NB4 (cell line): ENCODE data around the gene FAM168B.

ENCODE experiments used
- CTCF ChIP-seq: IDR thresholded peaks from one replicate; pipeline ENCODE4 v1.5.1; 2012; ENCODE audit warnings: low read depth, low read length
- MYC ChIP-seq: IDR thresholded peaks from 2 replicates; pipeline ENCODE4 v1.6.1; 2011; ENCODE audit warnings: low read depth, low read length
- POLR2A ChIP-seq: IDR thresholded peaks from 2 replicates; pipeline ENCODE4 v1.6.1; 2011; ENCODE audit warnings: mild to moderate bottlenecking; ENCODE audit not compliant: insufficient read length; ENCODE audit errors: extremely low read depth
- TF ChIP-seq, protein P1 (sequence below): IDR thresholded peaks from 2 replicates; pipeline ENCODE4 v1.6.1; 2011; ENCODE audit warnings: low read depth, low read length

DNA sequence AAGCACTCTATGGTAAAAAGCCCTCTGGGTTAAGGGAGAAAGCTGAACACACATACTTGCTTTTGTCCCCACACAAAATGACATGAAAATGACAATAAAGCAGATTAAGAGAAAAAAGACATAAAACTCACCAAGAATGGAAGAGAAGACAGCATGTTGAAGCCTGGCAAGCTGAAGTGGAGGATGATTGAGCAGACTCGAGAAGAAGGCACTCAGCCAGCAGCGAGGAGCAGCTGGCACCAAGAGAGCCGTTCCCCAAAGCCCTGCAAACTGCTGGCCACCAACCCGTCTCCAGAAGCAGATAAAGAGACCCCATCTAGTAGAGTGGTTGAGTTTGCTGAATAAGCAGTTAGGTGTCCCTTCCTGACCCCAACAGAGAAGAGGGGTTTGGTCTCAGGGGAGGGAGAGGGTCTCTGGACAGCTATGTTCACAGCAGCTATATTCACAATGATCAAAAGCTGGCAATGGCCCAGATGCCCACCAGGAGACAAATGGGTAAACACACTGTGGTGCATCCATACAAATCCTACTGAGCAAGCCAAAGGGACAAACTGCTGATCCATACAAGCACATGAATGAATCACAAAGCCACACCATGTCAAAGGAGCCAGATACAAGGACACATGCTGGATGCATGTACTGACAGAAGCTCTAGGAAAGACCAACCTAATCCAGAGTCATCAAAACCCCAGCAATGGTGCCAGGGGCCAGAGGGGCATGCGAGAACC lies 36.9 kb downstream of the FAM168B start:
- no peak for TF ChIP-seq CTCF
- no peak for TF ChIP-seq POLR2A
- TF ChIP-seq, protein P1, sequence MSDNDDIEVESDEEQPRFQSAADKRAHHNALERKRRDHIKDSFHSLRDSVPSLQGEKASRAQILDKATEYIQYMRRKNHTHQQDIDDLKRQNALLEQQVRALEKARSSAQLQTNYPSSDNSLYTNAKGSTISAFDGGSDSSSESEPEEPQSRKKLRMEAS: no peak
- TF ChIP-seq MYC: no peak
